GM20000 (cell line): ENCODE data around the gene RENBP.
A peak's percentile ranks its signal among the peaks of the same experiment; 100 is the strongest.

ENCODE experiments used
- DNase-seq: peaks from one replicate; pipeline ENCODE4 v3.0.0; 2012; ENCODE audit warnings: low spot score
- CTCF ChIP-seq: IDR thresholded peaks from 2 replicates; pipeline ENCODE4 v1.5.1; 2012; ENCODE audit warnings: mild to moderate bottlenecking, control low read depth; ENCODE audit errors: extremely low read depth, missing control alignments

The RENBP gene

GRCh38 chrX:153931151-153931550 is 13.3 kb downstream of the RENBP start:
- TF ChIP-seq CTCF, result no peak
- DNase-seq, result no peak

GRCh38 chrX:153930011-153930910 is 14.2 kb downstream of the RENBP start:
- TF ChIP-seq CTCF, result no peak

GRCh38 chrX:153929576-153929975 is 14.9 kb downstream of the RENBP start:
- no peak for TF ChIP-seq CTCF
- DNase-seq, result no peak

More at GRCh38 chrX:153930011-153930910, 14.2 kb downstream of the RENBP start:
- DNase-seq, result no peak

GRCh38 chrX:153928846-153929245 is 15.6 kb downstream of the RENBP start:
- TF ChIP-seq CTCF, result no peak
- no peak for DNase-seq

- no peak for TF ChIP-seq CTCF
- DNase-seq, result peak; percentile 95
Observed at GRCh38 chrX:153927922-153928760, 16.3 kb downstream of the RENBP start.

GRCh38 chrX:153927672-153927921 is 16.8 kb downstream of the RENBP start:
- no peak for TF ChIP-seq CTCF
- DNase-seq, result no peak
